Smooth muscle cell (in vitro differentiated cells): ENCODE results near the gene IL21R. TPM values are rescaled to one million over a fixed set of nuclear protein-coding genes. Genes with fewer than 3 reads are reported as not detected.

Source experiments
- DNase-seq: peaks from one replicate; lab custom pipeline; 2025; ENCODE audit not compliant: unreplicated experiment; lab: John Stamatoyannopoulos, UW
- H2AFZ ChIP-seq: fragments of 200-600 bp; sonication (generic); 2 replicates; pipeline ENCODE4 v1.6.0; 2016; ENCODE audit warnings: antibody characterized with exemption, low read depth, mild to moderate bottlenecking
- H3F3A ChIP-seq: fragments of 200-600 bp; sonication (generic); 2 replicates; pipeline ENCODE4 v1.6.0; 2017; ENCODE audit warnings: antibody characterized with exemption, low read depth
- H3K27ac ChIP-seq: fragments of 200-600 bp; sonication (generic); 2 replicates; pipeline ENCODE4 v1.5.1; 2016; ENCODE audit warnings: low read depth, mild to moderate bottlenecking
- H3K27me3 ChIP-seq: fragments of 200-600 bp; sonication (generic); 2 replicates; pipeline ENCODE4 v1.6.1; 2016; ENCODE audit warnings: low read depth, mild to moderate bottlenecking
- H3K36me3 ChIP-seq: fragments of 200-600 bp; sonication (generic); 2 replicates; pipeline ENCODE4 v1.5.1; 2016; ENCODE audit warnings: low read depth
- H3K4me1 ChIP-seq: fragments of 200-600 bp; sonication (generic); 2 replicates; pipeline ENCODE4 v1.5.1; 2016; ENCODE audit warnings: low read depth
- H3K4me2 ChIP-seq: fragments of 200-600 bp; sonication (generic); 2 replicates; pipeline ENCODE4 v1.6.0; 2016; ENCODE audit warnings: mild to moderate bottlenecking
- H3K4me3 ChIP-seq: fragments of 200-600 bp; sonication (generic); 2 replicates; pipeline ENCODE4 v1.5.1; 2016; ENCODE audit warnings: mild to moderate bottlenecking
- H3K79me2 ChIP-seq: fragments of 200-600 bp; sonication (generic); 2 replicates; pipeline ENCODE4 v1.6.0; 2016; ENCODE audit warnings: low read depth, mild to moderate bottlenecking
- H3K9ac ChIP-seq: fragments of 200-600 bp; sonication (generic); 2 replicates; pipeline ENCODE4 v1.6.0; 2016; ENCODE audit warnings: low read depth
- H3K9me3 ChIP-seq: fragments of 200-600 bp; sonication (generic); replicated peaks from 2 replicates; pipeline ENCODE4 v1.5.1; 2016; ENCODE audit warnings: low read depth
- H4K20me1 ChIP-seq: fragments of 200-600 bp; sonication (generic); 2 replicates; pipeline ENCODE4 v1.6.0; 2016; ENCODE audit warnings: low read depth
- CTCF ChIP-seq: fragments of 200-600 bp; sonication (generic); IDR thresholded peaks from 2 replicates; pipeline ENCODE4 v1.5.1; 2017; ENCODE audit warnings: borderline replicate concordance, mild to moderate bottlenecking, antibody characterized with exemption; ENCODE audit not compliant: insufficient read depth, poor library complexity, severe bottlenecking
- WGBS: methylation state at CpG from one replicate; pipeline ENCODE4 v1.1.7; 2016; ENCODE audit warnings: low lambda C conversion rate; 5-methylcytosine and 5-hydroxymethylcytosine counted together
- polyA plus RNA-seq: library from polyadenylated mRNA; unstranded; fragments of >200 nt; fragmentation: Nextera tagmentation; extraction: Ambion mirVana; gene quantifications from 2 replicates; pipeline ENCODE4 v1.2.1, GENCODE V29; 2016
- total RNA-seq: library from RNA; depleted of rRNA; stranded (reverse); fragments of >200 nt; gene quantifications from 2 replicates; pipeline ENCODE4 v1.2.3, GENCODE V29; 2014

Gene IL21R
- total and polyA plus RNA-seq, 2 experiments from 2014 or later = not detected

- WGBS = 64% methylated on average over 7 of the region's 7 CpGs
- no peak for DNase-seq
- TF ChIP-seq CTCF = no peak
- Histone ChIP-seq H3K36me3 (no peaks in the 10 kb centered on the region), H3K9ac (peak overlapping the region; percentile 29), H3K4me3 (no peak overlapping the region), H3K9me3 (no peaks in the 10 kb centered on the region), H3K4me1 (no peaks in the 10 kb centered on the region), H3K27ac (peak overlapping the region; percentile 82), H3K27me3 (no peaks in the 10 kb centered on the region), H3K79me2 (no peaks in the 10 kb centered on the region), H4K20me1 (no peaks in the 10 kb centered on the region), H2AFZ (no peak overlapping the region), H3K4me2 (no peak overlapping the region), H3F3A (peaks cover 5% of the 10 kb centered on the region)
Observed at GRCh38 chr16:27365142-27366089, 36.6 kb upstream of the IL21R start.

GRCh38 chr16:27366687-27367460 lies 35.1 kb upstream of the IL21R start:
- H2AFZ ChIP-seq = no peak overlapping the region
- H3K9ac ChIP-seq = no peak overlapping the region
- no peak for TF ChIP-seq CTCF

DNA sequence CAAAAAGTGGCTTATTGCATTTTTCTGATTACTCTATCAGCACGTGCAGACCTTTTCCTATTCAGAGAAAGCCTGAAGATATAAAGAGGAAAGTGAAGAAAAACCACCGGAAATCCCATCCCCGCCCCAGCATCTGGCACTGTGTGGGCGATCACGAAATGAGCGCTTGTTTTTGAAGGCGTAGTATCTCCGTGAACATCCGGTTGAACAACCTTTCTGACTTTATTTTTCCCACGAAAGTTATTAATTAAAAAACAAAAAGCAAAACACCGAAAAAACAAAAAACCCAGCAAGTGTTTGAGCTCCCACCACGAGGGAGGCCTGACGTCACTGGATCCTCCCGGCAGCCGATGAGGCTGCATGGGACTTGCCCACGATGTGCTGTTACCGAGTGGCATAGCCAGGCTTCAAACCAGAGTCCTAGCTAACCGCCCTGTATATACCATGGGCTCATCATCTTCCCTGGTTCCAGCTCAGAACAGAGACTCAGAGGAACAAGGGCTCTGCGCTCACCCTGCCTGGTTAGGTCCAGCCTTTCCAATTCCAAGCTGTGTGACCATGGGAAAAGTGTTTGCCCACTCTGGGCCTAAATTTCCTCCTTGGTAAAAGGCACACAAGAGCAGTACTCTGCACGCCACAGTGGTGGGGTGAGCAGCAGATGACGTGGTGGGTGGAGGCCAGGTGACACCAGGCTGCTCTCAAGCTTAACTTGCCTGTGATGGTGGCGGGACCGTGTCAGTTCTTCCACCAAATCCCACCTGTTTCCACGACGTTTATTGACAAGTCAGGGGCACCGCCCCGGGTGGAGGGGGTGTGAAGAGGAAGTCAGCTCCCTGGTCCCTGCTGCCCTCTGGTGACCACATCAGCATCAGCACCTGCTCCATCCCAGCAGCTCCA lies 34.3 kb upstream of the IL21R start:
- no peaks in the 10 kb centered on the region for H3K79me2 ChIP-seq
- WGBS = 67% methylated on average over 27 of the region's 27 CpGs
- peaks cover 5% of the 10 kb centered on the region for H3F3A ChIP-seq
- peak; percentile 5 for DNase-seq
- H3K9me3 ChIP-seq = no peaks in the 10 kb centered on the region
- H2AFZ ChIP-seq = no peak overlapping the region
- no peak overlapping the region for H3K27ac ChIP-seq
- no peak overlapping the region for H3K4me3 ChIP-seq
- peak; percentile 70 for TF ChIP-seq CTCF
- no peaks in the 10 kb centered on the region for H4K20me1 ChIP-seq
- H3K4me2 ChIP-seq = peak overlapping the region; percentile 62
- no peaks in the 10 kb centered on the region for H3K27me3 ChIP-seq
- H3K9ac ChIP-seq = no peak overlapping the region
- no peaks in the 10 kb centered on the region for H3K4me1 ChIP-seq
- H3K36me3 ChIP-seq = no peaks in the 10 kb centered on the region

More at GRCh38 chr16:27366687-27367460, 35.1 kb upstream of the IL21R start:
- Histone ChIP-seq H4K20me1 (no peaks in the 10 kb centered on the region), H3K4me1 (no peaks in the 10 kb centered on the region), H3K27ac (no peak overlapping the region), H3K9me3 (no peaks in the 10 kb centered on the region), H3K27me3 (no peaks in the 10 kb centered on the region), H3K4me2 (no peak overlapping the region), H3K4me3 (no peak overlapping the region), H3K79me2 (no peaks in the 10 kb centered on the region), H3F3A (peaks cover 5% of the 10 kb centered on the region), H3K36me3 (no peaks in the 10 kb centered on the region)
- DNase-seq = no peak
- WGBS = 92% methylated on average over 13 of the region's 14 CpGs
